GM19035 (cell line): ENCODE data around the gene NUDT9.
"Not testable (repeated sequence)": the region's sequence is repeated elsewhere in the genome, so short reads cannot be mapped to it uniquely, and the experiment has no call there.

ENCODE experiments used
- ATAC-seq: cut with Tn5 transposase; IDR thresholded peaks from one replicate; pipeline ENCODE4 v1.9.1; 2021; ENCODE audit not compliant: unreplicated experiment

The NUDT9 gene

DNA sequence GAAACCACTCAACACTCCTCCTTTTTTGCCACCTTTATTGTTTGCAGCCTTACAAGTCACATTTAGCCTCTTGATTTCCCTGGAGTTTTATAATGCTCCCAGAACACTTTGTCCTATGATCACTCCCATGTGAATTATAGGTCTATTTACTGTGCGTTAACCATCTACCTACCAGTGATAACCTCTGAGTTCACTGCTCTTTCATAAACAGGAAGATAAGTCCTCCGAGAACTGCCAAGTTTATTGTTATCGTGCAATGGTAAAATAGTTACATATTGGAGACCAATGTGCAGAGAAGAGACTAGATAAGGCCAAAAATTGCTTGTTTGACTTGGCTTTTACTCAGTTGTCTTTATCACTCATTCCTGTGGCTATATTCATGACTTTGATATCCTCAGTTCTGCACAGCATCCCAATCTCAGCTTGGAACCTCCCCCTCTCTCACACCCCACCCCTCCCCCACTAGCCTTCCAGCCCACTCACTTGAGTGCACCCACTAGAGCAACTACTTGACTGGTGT, 12.9 kb upstream of the NUDT9 start:
- no peak for ATAC-seq

GRCh38 chr4:87410157-87410556, 12.2 kb upstream of the NUDT9 start:
- ATAC-seq, result no peak

DNA sequence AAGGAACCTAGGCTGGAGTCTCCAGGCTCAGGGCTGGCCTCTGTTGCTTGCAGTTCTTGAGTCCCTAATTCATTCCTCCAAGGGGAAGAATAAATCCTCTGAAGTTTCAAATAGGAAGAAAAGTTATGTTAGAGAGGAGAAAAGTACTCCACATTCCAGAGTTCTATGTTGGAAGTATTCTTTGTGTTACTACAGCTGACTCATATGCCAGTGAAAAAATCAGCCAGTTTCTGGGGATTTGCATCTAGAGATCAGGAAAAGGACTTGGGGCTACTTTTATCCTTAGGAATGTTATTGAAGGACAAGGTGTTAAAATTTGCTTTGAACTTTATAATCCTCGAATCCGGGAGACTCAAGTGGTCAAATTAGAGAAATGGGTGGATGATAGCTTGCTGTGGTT, 11.7 kb upstream of the NUDT9 start:
- no peak for ATAC-seq

DNA sequence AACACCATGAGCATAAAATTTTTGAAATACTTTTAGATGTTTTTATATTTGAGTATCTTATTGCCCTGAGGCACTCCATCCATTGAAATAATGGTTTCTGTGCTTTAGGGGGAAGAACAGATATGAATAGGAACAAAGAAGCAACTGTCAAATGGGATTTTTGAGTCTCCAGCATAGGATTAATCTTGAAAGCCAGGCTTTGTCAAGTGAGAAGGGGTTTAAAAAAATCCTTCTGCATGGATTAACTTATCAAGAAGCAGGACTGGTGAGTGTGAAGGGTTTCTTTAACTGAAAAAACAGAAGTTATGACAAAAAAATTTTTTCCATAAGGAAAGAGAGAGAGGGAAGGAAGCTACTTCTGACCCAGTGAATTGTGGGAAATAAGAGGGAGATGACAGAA, 7.6 kb upstream of the NUDT9 start:
- ATAC-seq, result no peak

GRCh38 chr4:87416965-87417364, 5.4 kb upstream of the NUDT9 start:
- no peak for ATAC-seq

- ATAC-seq, result not testable (repeated sequence)
Observed at GRCh38 chr4:87418410-87418809, 4.0 kb upstream of the NUDT9 start.

GRCh38 chr4:87419578-87420249, 2.7 kb upstream of the NUDT9 start:
- no peak for ATAC-seq

DNA sequence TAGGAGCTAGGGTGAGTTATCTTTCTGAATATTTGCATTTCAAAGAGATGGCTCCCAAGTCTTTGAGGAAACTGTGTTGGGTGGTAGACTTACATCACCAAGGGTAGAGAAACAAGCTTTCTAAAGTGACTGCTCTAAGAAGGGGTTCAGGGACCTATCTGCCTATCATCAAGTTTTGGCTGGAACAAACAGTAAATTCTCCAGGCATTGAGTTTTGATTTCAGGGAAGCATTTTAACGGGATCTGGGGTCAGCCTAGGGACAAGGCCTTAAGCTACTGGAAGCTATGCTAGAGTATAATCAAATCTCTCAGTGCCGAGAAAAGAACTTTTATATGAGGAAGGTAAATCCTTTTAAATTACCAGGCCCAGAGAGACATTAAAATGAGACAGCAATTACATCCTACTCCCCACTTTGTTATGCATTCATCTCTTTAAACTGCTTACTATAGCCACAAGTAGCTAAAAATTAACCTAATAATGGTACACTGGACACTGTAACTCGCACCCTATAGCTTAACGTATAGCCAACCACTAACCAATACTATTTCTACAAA, 2.0 kb upstream of the NUDT9 start:
- ATAC-seq, result no peak

DNA sequence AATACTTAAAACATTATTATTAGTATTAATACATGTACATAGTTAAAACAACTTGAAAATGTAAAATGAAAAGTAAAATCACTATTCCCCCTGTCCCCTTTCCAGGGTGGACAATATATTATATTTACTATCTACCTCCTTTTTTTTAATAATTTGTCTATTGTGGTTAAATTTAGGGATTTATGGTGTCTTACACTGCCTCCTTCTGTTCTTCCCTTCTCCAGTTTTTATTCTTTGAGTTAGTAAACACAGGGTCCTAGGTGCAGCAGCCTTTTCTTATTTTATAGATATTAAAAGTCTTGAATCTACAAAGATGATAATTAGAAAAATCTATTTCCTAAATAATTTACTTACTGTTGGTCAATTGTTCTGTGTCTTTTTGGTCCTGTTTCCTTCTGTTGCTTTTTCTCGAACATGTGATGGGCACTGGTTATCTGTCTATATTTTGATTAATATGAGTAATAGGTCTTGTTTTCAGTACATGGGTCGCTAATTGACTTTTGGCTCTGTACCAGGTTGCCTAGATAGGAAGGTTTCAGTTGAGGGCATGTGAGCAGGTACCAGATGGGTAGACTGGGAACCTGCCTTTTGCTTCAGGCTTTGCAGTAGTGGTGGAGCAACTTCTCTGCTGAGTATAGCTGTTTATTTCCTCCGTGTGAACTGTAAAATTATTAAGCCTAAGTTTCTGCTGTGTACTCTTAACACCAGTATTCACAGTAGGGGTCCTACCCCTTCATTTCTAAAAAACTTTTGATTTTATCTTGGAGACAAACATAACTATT, 1.1 kb downstream of the NUDT9 start:
- no peak for ATAC-seq

GRCh38 chr4:87424099-87424543, 1.7 kb downstream of the NUDT9 start:
- ATAC-seq, result not testable (repeated sequence)

GRCh38 chr4:87425711-87426110, 3.3 kb downstream of the NUDT9 start:
- ATAC-seq, result no peak

GRCh38 chr4:87426865-87427517, 4.6 kb downstream of the NUDT9 start:
- no peak for ATAC-seq

- no peak for ATAC-seq
Observed at GRCh38 chr4:87427518-87427868, 5.1 kb downstream of the NUDT9 start.

- no peak for ATAC-seq
Observed at GRCh38 chr4:87428979-87429378, 6.6 kb downstream of the NUDT9 start.

DNA sequence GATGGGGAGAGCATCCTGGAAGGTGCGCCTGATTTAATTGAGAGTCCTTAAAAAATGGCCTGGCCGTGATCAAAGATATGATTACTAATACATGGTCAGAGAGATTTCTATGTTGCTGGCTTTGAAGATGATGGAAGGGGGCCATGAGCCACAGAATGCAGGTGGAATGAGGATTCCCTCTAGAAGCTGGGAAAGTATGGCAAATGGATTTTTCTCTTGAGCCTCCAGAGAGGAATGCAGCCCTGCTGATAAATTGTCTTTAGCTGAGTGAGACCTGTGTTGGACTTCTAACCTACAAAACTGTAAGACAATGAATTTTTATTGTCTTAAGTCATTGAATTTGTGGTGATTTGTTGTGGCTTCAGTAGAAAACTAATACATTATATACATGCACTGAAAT, 7.7 kb downstream of the NUDT9 start:
- ATAC-seq, result no peak

DNA sequence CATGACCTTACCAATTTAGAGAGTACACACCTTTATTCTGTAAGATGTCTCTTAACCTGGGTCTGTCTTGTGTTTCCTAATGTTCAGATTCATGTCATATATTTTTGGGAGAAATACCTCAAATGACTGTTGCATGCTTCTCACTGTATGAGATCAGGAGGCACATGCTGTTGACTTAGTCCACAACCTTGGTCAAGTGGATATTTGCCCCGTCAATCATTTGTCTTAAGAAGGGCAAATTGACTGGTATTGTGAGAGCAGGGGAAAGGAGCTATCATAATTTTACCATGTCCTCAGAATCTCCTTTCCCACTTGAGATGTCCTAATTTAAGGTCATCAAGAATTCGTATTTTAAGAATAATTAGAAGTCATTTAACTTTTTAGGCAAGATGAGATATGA, 11.0 kb downstream of the NUDT9 start:
- no peak for ATAC-seq

- no peak for ATAC-seq
Observed at GRCh38 chr4:87442889-87443288, 20.5 kb downstream of the NUDT9 start.

GRCh38 chr4:87444741-87445140, 22.4 kb downstream of the NUDT9 start:
- ATAC-seq, result no peak

- no peak for ATAC-seq
Observed at GRCh38 chr4:87445964-87446363, 23.6 kb downstream of the NUDT9 start.

GRCh38 chr4:87446375-87446774, 24.0 kb downstream of the NUDT9 start:
- not testable (repeated sequence) for ATAC-seq

DNA sequence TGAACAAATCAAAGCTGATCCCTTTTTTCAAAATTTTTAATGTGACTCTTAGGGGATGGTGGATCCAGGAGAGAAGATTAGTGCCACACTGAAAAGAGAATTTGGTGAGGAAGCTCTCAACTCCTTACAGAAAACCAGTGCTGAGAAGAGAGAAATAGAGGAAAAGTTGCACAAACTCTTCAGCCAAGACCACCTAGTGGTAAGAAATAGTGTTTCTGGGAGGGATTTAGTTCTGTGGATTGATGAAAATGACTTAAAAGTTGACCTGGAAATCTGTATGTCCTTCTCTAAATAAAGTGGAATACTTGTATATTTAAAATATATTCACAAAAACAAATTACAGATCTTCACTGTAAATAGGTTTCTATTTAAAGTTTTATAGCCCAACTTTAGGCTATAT, 29.2 kb downstream of the NUDT9 start:
- no peak for ATAC-seq

DNA sequence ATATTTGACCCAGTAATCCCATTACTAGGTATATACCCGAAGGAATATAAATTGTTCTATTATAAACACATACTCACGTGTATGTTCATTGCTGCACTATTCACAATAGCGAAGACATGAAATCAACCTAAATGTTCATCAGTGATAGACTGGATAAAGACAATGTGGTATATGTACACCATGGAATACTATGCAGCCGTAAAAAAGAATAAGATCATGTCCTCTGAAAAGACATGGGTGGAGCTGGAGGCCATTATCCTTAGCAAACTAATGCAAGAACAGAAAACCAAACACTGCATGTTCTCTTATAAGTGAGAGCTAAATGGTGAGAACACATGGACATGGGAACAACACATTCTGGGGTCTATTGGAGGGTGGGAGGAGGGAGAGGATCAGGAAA, 36.5 kb downstream of the NUDT9 start:
- ATAC-seq, result no peak
